C4-2B (cell line): ENCODE results near the gene PRR5.

Experiments used
- CTCF ChIP-seq: fragments of 450-650 bp; conservative IDR thresholded peaks from 2 replicates; pipeline ENCODE4 v1.5.1; 2017; ENCODE audit warnings: mild to moderate bottlenecking
- ZFX ChIP-seq: fragments of 450-650 bp; IDR thresholded peaks from 2 replicates; pipeline ENCODE4 v1.6.1; 2017

DNA sequence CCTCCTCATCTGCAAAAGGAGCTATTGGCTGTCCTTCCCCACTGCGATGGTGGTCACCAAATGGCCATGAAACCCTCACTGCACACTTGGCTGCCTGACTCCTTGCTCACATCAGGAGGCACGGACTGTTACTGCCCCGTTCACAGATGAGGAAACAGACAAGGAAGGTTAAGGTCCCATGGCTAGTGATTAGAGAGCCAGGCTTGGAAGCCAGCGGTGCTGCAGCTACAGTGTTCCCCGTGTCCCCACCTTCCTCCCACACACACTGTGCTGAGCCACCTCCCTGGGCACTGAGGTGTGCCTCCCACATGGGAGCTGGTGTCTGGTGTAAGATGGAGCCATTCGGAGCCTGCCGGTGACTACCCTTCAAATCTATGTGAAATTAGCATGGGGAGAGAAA, 53.0 kb downstream of the PRR5 start:
- TF ChIP-seq CTCF (no peak), ZFX (no peak)
